WI38 (cell line): ENCODE measurements around the gene CCDC92B.

ENCODE experiments used
- H3K4me3 ChIP-seq: 2 replicates; pipeline ENCODE4 v1.5.1; 2011; ENCODE audit warnings: low read depth, mild to moderate bottlenecking, control low read depth, low read length
- CTCF ChIP-seq: IDR thresholded peaks from 2 replicates; pipeline ENCODE4 v1.5.1; 2012; ENCODE audit warnings: low read depth, mild to moderate bottlenecking, control low read depth, low read length

Gene CCDC92B

GRCh38 chr17:2690165-2691068 lies 59.0 kb downstream of the CCDC92B start:
- H3K4me3 ChIP-seq = no peak overlapping the region

GRCh38 chr17:2689411-2690164 lies 59.9 kb downstream of the CCDC92B start:
- no peak for TF ChIP-seq CTCF
- H3K4me3 ChIP-seq = no peak overlapping the region

More at GRCh38 chr17:2690165-2691068, 59.0 kb downstream of the CCDC92B start:
- no peak for TF ChIP-seq CTCF

GRCh38 chr17:2688351-2689342 lies 60.8 kb downstream of the CCDC92B start:
- no peak overlapping the region for H3K4me3 ChIP-seq
- no peak for TF ChIP-seq CTCF

GRCh38 chr17:2687074-2687418 lies 62.4 kb downstream of the CCDC92B start:
- no peak for TF ChIP-seq CTCF
- H3K4me3 ChIP-seq = no peak overlapping the region

GRCh38 chr17:2685696-2686095 lies 63.8 kb downstream of the CCDC92B start:
- H3K4me3 ChIP-seq = no peak overlapping the region
- TF ChIP-seq CTCF = no peak

GRCh38 chr17:2684549-2684948 lies 64.9 kb downstream of the CCDC92B start:
- no peak overlapping the region for H3K4me3 ChIP-seq
- TF ChIP-seq CTCF = no peak
